SK-N-SH (cell line): ENCODE measurements around the gene PDZD2. TPM values are rescaled to one million over a fixed set of nuclear protein-coding genes. Genes with fewer than 3 reads are reported as not detected.

Experiments
- CTCF ChIA-PET: fragments of 300-600, 350-600 bp; formaldehyde crosslinking; extraction: SDS; loops from one replicate; lab custom pipeline; 2021; lab: Yijun Ruan, JAX
- POLR2A ChIA-PET: fragments of 350-600 bp; sonication (Branson Sonifier 250); formaldehyde crosslinking; extraction: SDS; loops from one replicate; lab custom pipeline; 2020; ENCODE audit warnings: antibody characterized with exemption, inconsistent platforms; lab: Yijun Ruan, JAX
- DNase-seq: peaks from one replicate; pipeline ENCODE4 v3.0.0; 2012
- H2AFZ ChIP-seq: fragments of 200-600 bp; sonication (generic); 2 replicates; pipeline ENCODE4 v1.8.1; 2016; ENCODE audit warnings: antibody characterized with exemption, mild to moderate bottlenecking, low read depth
- H3F3A ChIP-seq: fragments of 200-600 bp; sonication (generic); replicated peaks from 2 replicates; pipeline ENCODE3; 2016; ENCODE audit warnings: antibody characterized with exemption, mild to moderate bottlenecking; ENCODE audit not compliant: insufficient read depth
- H3K27ac ChIP-seq, 2 experiments: fragments of 200-500 bp in 1 of 2; fragments of 200-600 bp in 1 of 2; sonication (Bioruptor generic) in 1 of 2; sonication (generic), shearing (Covaris generic) in 1 of 2; 2 replicates each; pipeline versions ENCODE4 v1.5.1 to v1.6.1; 2014 to 2016; ENCODE audit warnings: low read depth in 2 of 2, inconsistent platforms in 1 of 2, low read length in 1 of 2, mild to moderate bottlenecking in 1 of 2, mixed read lengths in 1 of 2
- H3K27me3 ChIP-seq: fragments of 200-600 bp; sonication (generic), shearing (Covaris generic); 2 replicates; pipeline ENCODE4 v1.6.1; 2016; ENCODE audit warnings: mixed run types; ENCODE audit not compliant: insufficient read depth
- H3K36me3 ChIP-seq, 2 experiments: fragments of 200-500 bp in 1 of 2; fragments of 200-600 bp in 1 of 2; sonication (Bioruptor generic) in 1 of 2; sonication (generic) in 1 of 2; replicated peaks in 1 of 2; 2 replicates each; pipeline versions ENCODE3 to v1.5.1; 2014 to 2016; ENCODE audit warnings: low read length in 1 of 2, mild to moderate bottlenecking in 1 of 2; ENCODE audit not compliant: insufficient read depth in 2 of 2, control insufficient read depth in 1 of 2
- H3K4me1 ChIP-seq, 2 experiments: fragments of 200-500 bp in 1 of 2; fragments of 200-600 bp in 1 of 2; sonication (Bioruptor generic) in 1 of 2; sonication (generic), shearing (Covaris generic) in 1 of 2; 2 replicates each; pipeline versions ENCODE4 v1.5.1 to v1.6.1; 2014 to 2016; ENCODE audit warnings: low read depth in 1 of 2, low read length in 1 of 2, mixed run types in 1 of 2; ENCODE audit not compliant: insufficient read depth in 2 of 2, control insufficient read depth in 1 of 2
- H3K4me2 ChIP-seq: fragments of 200-600 bp; sonication (generic), shearing (Covaris generic); 2 replicates; pipeline ENCODE4 v1.6.1; 2017; ENCODE audit warnings: mixed run types
- H3K4me3 ChIP-seq, 2 experiments: fragments of 200-500 bp in 1 of 2; fragments of 200-600 bp in 1 of 2; sonication (Bioruptor generic) in 1 of 2; sonication (generic), shearing (Covaris generic) in 1 of 2; 2 replicates each; pipeline versions ENCODE4 v1.5.1 to v1.8.1; 2014 to 2016; ENCODE audit warnings: low read depth in 2 of 2, inconsistent platforms in 1 of 2, low read length in 1 of 2, mild to moderate bottlenecking in 1 of 2, mixed read lengths in 1 of 2, moderate library complexity in 1 of 2
- H3K79me2 ChIP-seq: fragments of 200-600 bp; sonication (generic); 2 replicates; pipeline ENCODE4 v1.8.1; 2017; ENCODE audit warnings: mild to moderate bottlenecking; ENCODE audit not compliant: insufficient read depth
- H3K9ac ChIP-seq: fragments of 200-600 bp; sonication (generic); 2 replicates; pipeline ENCODE4 v1.6.1; 2017; ENCODE audit warnings: mixed run types
- H3K9me2 ChIP-seq: fragments of 200-600 bp; sonication (generic); 2 replicates; pipeline ENCODE4 v1.6.1; 2017; ENCODE audit warnings: mixed run types
- H3K9me3 ChIP-seq: fragments of 200-600 bp; sonication (generic); 2 replicates; pipeline ENCODE4 v1.6.1; 2017; ENCODE audit warnings: mixed run types, mild to moderate bottlenecking, moderate library complexity
- H4K20me1 ChIP-seq: fragments of 200-600 bp; sonication (generic); 2 replicates; pipeline ENCODE4 v1.6.1; 2017; ENCODE audit warnings: mild to moderate bottlenecking, mixed run types; ENCODE audit not compliant: insufficient read depth
- CHD2 ChIP-seq: fragments of 150-350 bp; IDR thresholded peaks from 2 replicates; pipeline ENCODE4 v1.6.1; 2018; ENCODE audit warnings: low read length; ENCODE audit not compliant: partially characterized antibody
- EP300 ChIP-seq, 2 experiments: IDR thresholded peaks; 2 replicates each; pipeline versions ENCODE4 v1.4.0 to v1.6.1; 2012; ENCODE audit warnings: borderline replicate concordance in 1 of 2, low read depth in 1 of 2, low read length in 1 of 2
- EZH2phosphoT487 ChIP-seq: fragments of 200-600 bp; sonication (generic); IDR thresholded peaks from 2 replicates; pipeline ENCODE4 v1.6.1; 2017; ENCODE audit warnings: low read depth, mixed run types, mild to moderate bottlenecking, antibody characterized with exemption, moderate library complexity, borderline replicate concordance
- FOSL2 ChIP-seq: IDR thresholded peaks from 2 replicates; pipeline ENCODE4 v1.4.0; 2012; ENCODE audit warnings: low read depth, mild to moderate bottlenecking, moderate library complexity, borderline replicate concordance
- FOXJ3 ChIP-seq: sonication (generic); formaldehyde crosslinking; IDR thresholded peaks from 2 replicates; pipeline ENCODE4 v1.5.1; 2020; ENCODE audit warnings: mild to moderate bottlenecking, missing genetic modification reagents
- FOXM1 ChIP-seq: IDR thresholded peaks from 2 replicates; pipeline ENCODE4 v1.4.0; 2012; ENCODE audit warnings: low read depth, mild to moderate bottlenecking
- GATA2 ChIP-seq: sonication (generic); formaldehyde crosslinking; IDR thresholded peaks from 2 replicates; pipeline ENCODE4 v1.5.0; 2020; ENCODE audit warnings: mild to moderate bottlenecking, missing genetic modification reagents
- JUND ChIP-seq: IDR thresholded peaks from 2 replicates; pipeline ENCODE4 v1.4.0; 2012
- MXI1 ChIP-seq: IDR thresholded peaks from 2 replicates; pipeline ENCODE4 v1.6.1; 2012; ENCODE audit warnings: mild to moderate bottlenecking, low read depth, low read length, improper control_type of control experiment
- NFIC ChIP-seq: IDR thresholded peaks from 2 replicates; pipeline ENCODE4 v1.4.0; 2012; ENCODE audit warnings: borderline replicate concordance
- NRF1 ChIP-seq: IDR thresholded peaks from 2 replicates; pipeline ENCODE4 v1.6.1; 2012; ENCODE audit warnings: low read depth, mild to moderate bottlenecking, low read length
- RAD21 ChIP-seq: IDR thresholded peaks from 2 replicates; pipeline ENCODE4 v1.6.1; 2012; ENCODE audit warnings: mild to moderate bottlenecking, low read length
- RCOR1 ChIP-seq: fragments of 150-350 bp; IDR thresholded peaks from 2 replicates; pipeline ENCODE4 v1.6.1; 2017; ENCODE audit warnings: antibody characterized with exemption, low read length
- RXRA ChIP-seq: IDR thresholded peaks from 2 replicates; pipeline ENCODE4 v1.4.0; 2012; ENCODE audit warnings: low read depth, mild to moderate bottlenecking, borderline replicate concordance
- SIN3A ChIP-seq: IDR thresholded peaks from 2 replicates; pipeline ENCODE4 v1.6.1; 2012; ENCODE audit warnings: low read depth, mild to moderate bottlenecking, low read length, moderate library complexity, borderline replicate concordance
- SMC3 ChIP-seq: IDR thresholded peaks from 2 replicates; pipeline ENCODE4 v1.6.1; 2012; ENCODE audit warnings: low read depth, low read length, improper control_type of control experiment
- TAF1 ChIP-seq: IDR thresholded peaks from 2 replicates; pipeline ENCODE4 v1.6.1; 2012; ENCODE audit warnings: low read depth, mild to moderate bottlenecking, low read length, moderate library complexity, borderline replicate concordance
- TCF12 ChIP-seq: IDR thresholded peaks from 2 replicates; pipeline ENCODE4 v1.4.0; 2012
- YY1 ChIP-seq: IDR thresholded peaks from 2 replicates; pipeline ENCODE4 v1.4.0; 2012; ENCODE audit warnings: low read depth, mild to moderate bottlenecking
- WGBS: methylation state at CpG from one replicate; pipeline ENCODE4 v1.1.6; 2017; ENCODE audit warnings: low lambda C conversion rate; 5-methylcytosine and 5-hydroxymethylcytosine counted together
- polyA plus RNA-seq, 3 experiments: library from polyadenylated mRNA; depleted of rRNA; stranded (reverse); fragments of >200 nt; gene quantifications; 2 replicates each; pipeline ENCODE4 v1.2.3, GENCODE V29; 2012
- TF ChIP-seq, protein P1 (sequence below): fragments of 200-600 bp; sonication (generic); IDR thresholded peaks from 2 replicates; pipeline ENCODE4 v1.6.1; 2017; ENCODE audit warnings: antibody characterized with exemption, mild to moderate bottlenecking, moderate library complexity
- TF ChIP-seq, protein P2 (sequence below): fragments of 150-350 bp; IDR thresholded peaks from 2 replicates; pipeline ENCODE4 v1.6.1; 2016; ENCODE audit warnings: mild to moderate bottlenecking, low read depth, low read length
- TF ChIP-seq, protein P3 (sequence below): IDR thresholded peaks from 2 replicates; pipeline ENCODE4; 2012

Gene PDZD2
- polyA plus RNA-seq, 1 of the 3 experiments (the other 2 are of a cell fraction) = 0.13 TPM

DNA sequence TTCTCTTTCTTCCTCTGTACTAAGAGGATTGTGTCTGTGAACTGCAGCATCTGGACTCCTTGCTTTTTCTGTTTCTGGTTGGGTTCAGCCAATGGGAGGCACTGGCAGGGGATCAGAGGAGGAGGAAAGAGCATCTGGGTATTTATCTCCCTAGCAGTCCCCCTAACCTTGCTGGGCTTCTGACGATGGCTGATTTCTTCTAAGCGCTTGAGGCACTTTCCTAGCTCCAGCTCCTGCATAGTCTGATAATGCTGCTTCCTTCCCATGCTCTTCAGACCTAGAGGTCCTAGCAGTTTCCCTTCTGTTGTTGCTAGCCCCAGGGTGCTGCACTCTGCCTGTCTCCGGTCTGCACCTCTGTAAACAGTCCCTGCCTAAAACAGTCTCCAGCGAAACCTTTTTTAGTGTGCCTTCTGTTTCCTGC lies 225.1 kb downstream of the PDZD2 start (continued):
- TF ChIP-seq NRF1 (no peak), FOXM1 (no peak), NFIC (no peak), RCOR1 (peak; percentile 57; the same call in 1 of the 2 replicates), TCF12 (no peak), YY1 (no peak), SMC3 (no peak), JUND (no peak), CHD2 (no peak)
- TF ChIP-seq, protein P1, sequence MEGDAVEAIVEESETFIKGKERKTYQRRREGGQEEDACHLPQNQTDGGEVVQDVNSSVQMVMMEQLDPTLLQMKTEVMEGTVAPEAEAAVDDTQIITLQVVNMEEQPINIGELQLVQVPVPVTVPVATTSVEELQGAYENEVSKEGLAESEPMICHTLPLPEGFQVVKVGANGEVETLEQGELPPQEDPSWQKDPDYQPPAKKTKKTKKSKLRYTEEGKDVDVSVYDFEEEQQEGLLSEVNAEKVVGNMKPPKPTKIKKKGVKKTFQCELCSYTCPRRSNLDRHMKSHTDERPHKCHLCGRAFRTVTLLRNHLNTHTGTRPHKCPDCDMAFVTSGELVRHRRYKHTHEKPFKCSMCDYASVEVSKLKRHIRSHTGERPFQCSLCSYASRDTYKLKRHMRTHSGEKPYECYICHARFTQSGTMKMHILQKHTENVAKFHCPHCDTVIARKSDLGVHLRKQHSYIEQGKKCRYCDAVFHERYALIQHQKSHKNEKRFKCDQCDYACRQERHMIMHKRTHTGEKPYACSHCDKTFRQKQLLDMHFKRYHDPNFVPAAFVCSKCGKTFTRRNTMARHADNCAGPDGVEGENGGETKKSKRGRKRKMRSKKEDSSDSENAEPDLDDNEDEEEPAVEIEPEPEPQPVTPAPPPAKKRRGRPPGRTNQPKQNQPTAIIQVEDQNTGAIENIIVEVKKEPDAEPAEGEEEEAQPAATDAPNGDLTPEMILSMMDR = no peak

DNA sequence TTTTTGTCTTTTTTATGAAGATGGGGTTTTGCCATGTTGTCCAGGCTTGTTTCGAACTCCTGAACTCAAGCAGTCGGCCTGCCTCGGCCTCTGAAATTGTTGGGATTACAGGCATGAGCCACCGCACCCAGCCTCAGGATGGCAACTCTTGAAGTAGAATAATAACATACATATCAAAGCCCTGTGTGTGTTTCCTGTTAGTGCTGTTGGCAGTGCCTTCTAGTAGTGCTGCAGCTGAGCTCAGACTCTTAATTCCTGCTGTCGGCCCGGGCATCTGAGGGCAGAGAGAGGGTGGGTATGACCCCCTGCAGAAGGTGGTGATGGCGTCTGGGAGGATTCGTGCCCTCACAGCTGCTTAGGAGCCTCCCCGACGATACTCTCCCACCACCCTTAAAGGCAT lies 227.2 kb downstream of the PDZD2 start:
- H3K4me2 ChIP-seq = no peak overlapping the region
- WGBS = 44% methylated on average over 10 of the region's 10 CpGs
- TF ChIP-seq EZH2phosphoT487 (no peak), MXI1 (no peak), EP300 (IDR thresholded peaks at IDR 0.05; ENCODE audit: borderline replicate concordance in 1 of 2, low read depth in 1 of 2, low read length in 1 of 2) (no peak), SIN3A (no peak), RXRA (no peak), FOXJ3 (CRISPR knock-in tag) (no peak), RAD21 (no peak), TAF1 (no peak), FOSL2 (no peak), GATA2 (CRISPR knock-in tag) (no peak)
- TF ChIP-seq, protein P2, sequence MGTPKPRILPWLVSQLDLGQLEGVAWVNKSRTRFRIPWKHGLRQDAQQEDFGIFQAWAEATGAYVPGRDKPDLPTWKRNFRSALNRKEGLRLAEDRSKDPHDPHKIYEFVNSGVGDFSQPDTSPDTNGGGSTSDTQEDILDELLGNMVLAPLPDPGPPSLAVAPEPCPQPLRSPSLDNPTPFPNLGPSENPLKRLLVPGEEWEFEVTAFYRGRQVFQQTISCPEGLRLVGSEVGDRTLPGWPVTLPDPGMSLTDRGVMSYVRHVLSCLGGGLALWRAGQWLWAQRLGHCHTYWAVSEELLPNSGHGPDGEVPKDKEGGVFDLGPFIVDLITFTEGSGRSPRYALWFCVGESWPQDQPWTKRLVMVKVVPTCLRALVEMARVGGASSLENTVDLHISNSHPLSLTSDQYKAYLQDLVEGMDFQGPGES = no peak
- TF ChIP-seq, protein P3, sequence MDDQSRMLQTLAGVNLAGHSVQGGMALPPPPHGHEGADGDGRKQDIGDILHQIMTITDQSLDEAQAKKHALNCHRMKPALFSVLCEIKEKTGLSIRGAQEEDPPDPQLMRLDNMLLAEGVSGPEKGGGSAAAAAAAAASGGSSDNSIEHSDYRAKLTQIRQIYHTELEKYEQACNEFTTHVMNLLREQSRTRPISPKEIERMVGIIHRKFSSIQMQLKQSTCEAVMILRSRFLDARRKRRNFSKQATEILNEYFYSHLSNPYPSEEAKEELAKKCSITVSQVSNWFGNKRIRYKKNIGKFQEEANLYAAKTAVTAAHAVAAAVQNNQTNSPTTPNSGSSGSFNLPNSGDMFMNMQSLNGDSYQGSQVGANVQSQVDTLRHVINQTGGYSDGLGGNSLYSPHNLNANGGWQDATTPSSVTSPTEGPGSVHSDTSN = no peak
- TF ChIP-seq, all 33 proteins: peak for 0
- Histone ChIP-seq H3K9me2 (no peaks in the 10 kb centered on the region), H3K4me3 (no peak overlapping the region), H3K27me3 (no peaks in the 10 kb centered on the region; the same call in 1 of the 2 replicates), H2AFZ (no peak overlapping the region), H3K36me3 (no peaks in the 10 kb centered on the region), H3K79me2 (no peaks in the 10 kb centered on the region), H3K4me1 (peaks cover 0 to 22% of the 10 kb centered on the region in 2 experiments; a peak in 1 of 4 replicates), H3K9me3 (no peaks in the 10 kb centered on the region), H3K9ac (no peak overlapping the region), H3K27ac (no peak overlapping the region), H4K20me1 (no peaks in the 10 kb centered on the region), H3F3A (no peaks in the 10 kb centered on the region)
- ChIA-PET CTCF (interaction anchor here (0.7 to 1.9 kb wide), 3 partner anchors 190 to 227 kb away, joined by 3 to 12 read pairs (median 4); no protein-coding TSS in a partner anchor), POLR2A (no interaction called here)
- DNase-seq = no peak
